HCEC 1CT (cell line): Measurements from ENCODE around the gene DZIP1.

ENCODE experiments used
- DNase-seq: peaks from one replicate; pipeline ENCODE4 v3.0.0-alpha.2; 2017

Gene DZIP1

DNA sequence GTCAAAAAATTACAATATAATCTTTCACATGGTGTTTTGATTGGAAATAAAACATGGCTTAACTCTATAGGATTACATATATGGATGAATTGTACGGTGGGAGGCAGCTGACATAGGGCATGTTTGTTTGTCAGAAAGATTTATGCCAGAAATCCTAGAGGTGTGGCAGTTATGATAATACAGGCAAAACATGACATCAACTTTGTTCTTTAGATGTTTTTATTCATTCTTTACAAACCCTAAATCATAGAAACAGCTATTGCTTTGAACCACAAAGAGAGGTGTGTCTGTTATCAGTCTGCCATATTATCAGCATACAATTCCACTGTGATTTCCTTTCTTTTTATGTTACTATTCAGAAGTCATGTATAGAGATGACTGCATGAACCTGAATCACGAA is 100.2 kb downstream of the DZIP1 start:
- no peak for DNase-seq

DNA sequence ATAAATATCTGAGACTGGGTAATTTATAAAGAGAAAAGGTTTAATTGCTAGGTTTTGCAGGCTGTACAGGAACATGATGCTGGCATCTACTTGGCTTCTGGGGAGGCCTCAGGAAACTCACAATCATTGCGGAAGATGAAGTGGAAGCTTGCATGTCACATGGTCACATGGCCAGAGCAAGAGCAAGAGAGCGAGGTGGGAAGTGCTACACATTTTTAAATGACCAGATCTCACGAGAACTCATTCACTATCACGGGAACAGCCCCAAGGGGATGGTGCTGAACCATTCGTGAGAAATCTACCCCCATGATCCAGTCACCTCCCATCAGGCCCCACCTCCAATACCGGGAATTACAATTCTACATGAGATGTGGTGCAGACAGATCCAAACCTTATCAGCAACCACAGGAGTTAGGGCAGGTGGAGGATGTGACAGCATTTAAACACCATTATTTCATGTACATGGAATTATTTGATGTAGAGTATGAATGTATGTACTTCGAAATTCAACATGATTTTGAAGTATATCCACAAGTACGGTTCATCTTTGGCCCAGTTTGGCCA is 102.5 kb downstream of the DZIP1 start:
- DNase-seq, result no peak

DNA sequence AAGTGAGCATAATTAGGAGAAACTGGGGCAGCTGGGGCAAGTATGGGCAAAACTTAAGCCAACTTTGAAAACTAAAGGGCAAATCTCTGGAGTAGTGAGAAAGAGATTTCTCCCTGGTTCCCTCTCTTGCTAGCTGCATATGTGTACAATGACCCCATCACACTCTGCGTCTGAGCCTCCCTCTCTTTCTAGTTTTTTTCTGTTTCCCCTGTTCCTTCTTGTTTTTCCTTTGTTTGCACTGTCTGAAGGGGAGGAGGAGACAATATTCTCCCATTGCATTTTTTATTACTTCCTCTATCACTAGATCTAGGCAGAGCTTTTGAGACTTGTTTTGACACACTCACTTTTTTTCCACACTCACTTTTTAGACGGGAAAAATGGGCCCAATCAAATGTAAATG is 103.2 kb downstream of the DZIP1 start:
- no peak for DNase-seq

DNA sequence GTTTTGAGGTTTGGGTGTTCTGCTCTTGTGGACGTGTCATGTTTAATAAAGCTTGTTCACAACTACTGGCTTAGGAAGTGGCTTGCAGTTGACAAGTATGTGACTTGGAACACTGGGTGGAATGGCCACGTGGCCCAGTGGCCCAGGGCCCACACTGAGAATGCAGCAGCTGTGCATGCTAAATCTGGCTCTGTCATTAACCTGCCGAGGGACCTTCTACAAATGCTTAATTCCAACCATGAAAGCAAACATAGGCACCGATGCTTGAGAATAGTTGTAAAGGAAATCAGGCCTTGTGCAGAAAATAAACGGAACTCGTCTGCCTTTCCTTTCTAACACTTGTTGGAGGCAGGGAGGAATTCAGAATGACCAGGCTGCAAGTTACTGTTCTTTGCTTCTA is 103.6 kb downstream of the DZIP1 start:
- no peak for DNase-seq

DNA sequence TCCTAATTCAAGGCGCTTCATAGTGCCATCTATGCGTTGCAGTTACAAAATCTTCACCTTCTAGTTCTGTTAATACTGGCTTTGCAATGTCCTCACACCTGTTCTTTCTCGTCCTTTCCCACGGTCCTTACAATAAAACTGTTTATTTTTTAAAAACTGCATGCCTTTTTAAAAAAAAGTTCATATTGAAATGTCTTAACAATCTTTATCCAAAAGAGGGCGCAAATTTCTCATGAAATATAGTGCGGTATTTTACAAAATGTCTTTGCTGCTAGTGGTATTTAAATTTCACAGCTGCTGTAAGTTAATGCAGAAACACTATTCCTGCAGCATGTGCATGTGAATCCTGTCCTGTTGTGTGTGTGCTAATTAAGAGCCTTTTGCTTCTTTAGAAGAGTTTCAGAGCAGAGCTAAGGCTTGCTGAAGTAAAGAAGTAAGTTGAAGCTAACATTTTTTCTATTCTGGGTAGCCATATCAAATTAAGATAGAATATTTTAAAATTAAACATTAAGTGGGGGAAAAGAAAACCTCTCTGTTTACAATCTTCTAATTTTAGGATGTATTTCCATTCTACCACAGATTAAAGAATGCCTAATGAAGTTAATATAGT is 107.8 kb downstream of the DZIP1 start:
- peak; percentile 41 for DNase-seq

DNA sequence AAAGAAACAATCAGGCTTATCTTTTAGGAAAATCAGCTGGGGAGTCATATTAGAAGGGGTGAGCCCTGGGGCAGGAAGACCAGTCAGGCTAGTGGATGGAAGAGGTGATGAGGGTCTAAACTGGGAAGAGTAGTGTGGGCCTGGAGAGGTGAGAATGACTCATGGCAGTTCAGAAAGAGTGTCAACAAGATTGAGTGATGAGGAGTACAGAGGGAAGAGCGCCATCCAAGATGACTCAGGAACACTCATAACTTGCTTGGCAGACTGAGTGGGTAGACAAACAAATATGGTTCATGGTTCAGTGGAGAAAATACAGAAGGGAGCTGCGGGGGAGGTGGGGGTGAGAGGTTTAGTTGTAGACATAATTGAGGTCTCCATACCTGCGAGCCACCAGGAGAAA is 109.3 kb downstream of the DZIP1 start:
- DNase-seq, result peak; percentile 75

DNA sequence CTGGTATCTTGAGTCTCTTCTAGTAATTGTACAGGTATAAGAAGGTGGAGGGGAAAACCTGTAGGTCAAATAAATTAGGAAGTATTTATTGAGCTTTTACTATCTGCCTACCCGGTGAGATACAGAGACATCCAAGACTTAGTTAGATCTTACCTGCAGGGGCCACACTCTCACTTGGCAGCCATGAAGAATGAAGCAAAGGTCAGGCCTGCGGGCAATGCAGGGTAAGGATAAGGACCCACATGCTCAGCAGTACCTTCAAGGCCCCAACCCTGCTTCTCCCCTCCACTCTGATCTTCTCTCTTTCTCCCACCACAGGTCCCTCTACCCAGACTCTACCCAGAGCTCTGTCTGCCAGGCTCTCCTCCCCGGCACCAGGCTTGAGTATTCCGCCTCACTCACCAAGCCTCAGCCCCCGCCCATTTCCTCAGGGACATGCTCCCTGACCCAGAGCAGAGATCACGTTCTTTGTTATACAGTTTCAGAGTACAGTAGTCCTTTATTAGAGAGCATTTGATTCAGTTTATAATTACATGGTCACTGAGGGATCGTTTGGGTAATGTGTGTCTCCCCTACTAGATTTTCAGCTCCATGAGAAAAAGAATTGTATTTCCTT is 110.9 kb downstream of the DZIP1 start:
- DNase-seq, result no peak

DNA sequence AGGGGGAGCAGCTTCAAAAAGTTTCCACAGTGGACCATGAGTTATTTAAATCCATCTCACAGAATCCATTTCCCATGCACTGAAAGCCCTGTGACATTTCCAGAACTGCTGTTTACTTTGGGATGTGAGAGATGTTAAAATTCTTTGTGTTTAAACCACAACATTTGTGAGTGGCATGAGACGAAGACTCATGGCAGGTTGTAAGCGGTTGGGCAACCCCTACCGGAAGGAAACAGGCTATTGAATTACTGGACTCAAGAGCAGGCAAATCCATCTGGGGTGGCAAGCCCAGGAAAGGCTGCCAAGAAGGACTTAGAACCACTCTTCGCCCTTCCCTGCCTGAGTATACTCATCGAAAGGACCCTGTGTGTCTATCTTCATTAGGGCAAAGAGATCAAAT is 114.3 kb downstream of the DZIP1 start:
- peak; percentile 55 for DNase-seq
